Activated T-helper 17 cell treated with anti-CD3 and anti-CD28 coated beads, Interleukin-2, amount 50 U/mL, for 72 hours (primary cell): Measurements from ENCODE around the gene CNP. TPM values are rescaled to one million over a fixed set of nuclear protein-coding genes. Genes with fewer than 3 reads are reported as not detected.
A peak's percentile ranks its signal among the peaks of the same experiment; 100 is the strongest.

ENCODE experiments used
- ATAC-seq: fragments of 150-1000 bp; cut with Tn5 transposase; replicated peaks from 2 replicates; pipeline ENCODE4 v1.10.0; 2021; ENCODE audit warnings: mild to moderate bottlenecking, moderate library complexity
- H3K27ac Mint-ChIP-seq: one replicate; pipeline ENCODE4 v1.8.0; 2022; ENCODE audit warnings: mixed read lengths
- H3K27me3 Mint-ChIP-seq: one replicate; pipeline ENCODE4 v1.8.0; 2022; ENCODE audit warnings: mixed read lengths
- H3K36me3 Mint-ChIP-seq: one replicate; pipeline ENCODE4 v1.8.0; 2022; ENCODE audit warnings: low read depth, mild to moderate bottlenecking, mixed read lengths
- H3K4me1 Mint-ChIP-seq: one replicate; pipeline ENCODE4 v1.8.0; 2022; ENCODE audit warnings: mixed read lengths
- H3K4me3 Mint-ChIP-seq: one replicate; pipeline ENCODE4 v1.8.0; 2022; ENCODE audit warnings: mild to moderate bottlenecking, mixed read lengths
- H3K9me3 Mint-ChIP-seq: one replicate; pipeline ENCODE4 v1.8.0; 2022; ENCODE audit warnings: mixed read lengths
- total RNA-seq, 2 donors: library from RNA; stranded (reverse); gene quantifications; one replicate each; pipeline ENCODE4 v1.2.3, GENCODE V29; 2022

CNP gene
- total RNA-seq, 2 donors from 2014 or later, result 51.4 to 82.9 TPM

GRCh38 chr17:41974658-41975057 lies 8.1 kb downstream of the CNP start:
- Mint-ChIP-seq H3K36me3 (peaks cover 92% of the 10 kb centered on the region), H3K27me3 (no peaks in the 10 kb centered on the region), H3K9me3 (no peaks in the 10 kb centered on the region), H3K27ac (no peak overlapping the region), H3K4me3 (no peak overlapping the region), H3K4me1 (no peaks in the 10 kb centered on the region)
- no peak for ATAC-seq

GRCh38 chr17:41975099-41976083 lies 8.8 kb downstream of the CNP start:
- Mint-ChIP-seq H3K27ac (peak overlapping the region; percentile 52), H3K4me1 (no peaks in the 10 kb centered on the region), H3K36me3 (peaks cover 92% of the 10 kb centered on the region), H3K4me3 (no peak overlapping the region), H3K27me3 (no peaks in the 10 kb centered on the region), H3K9me3 (no peaks in the 10 kb centered on the region)
- ATAC-seq, result no peak

DNA sequence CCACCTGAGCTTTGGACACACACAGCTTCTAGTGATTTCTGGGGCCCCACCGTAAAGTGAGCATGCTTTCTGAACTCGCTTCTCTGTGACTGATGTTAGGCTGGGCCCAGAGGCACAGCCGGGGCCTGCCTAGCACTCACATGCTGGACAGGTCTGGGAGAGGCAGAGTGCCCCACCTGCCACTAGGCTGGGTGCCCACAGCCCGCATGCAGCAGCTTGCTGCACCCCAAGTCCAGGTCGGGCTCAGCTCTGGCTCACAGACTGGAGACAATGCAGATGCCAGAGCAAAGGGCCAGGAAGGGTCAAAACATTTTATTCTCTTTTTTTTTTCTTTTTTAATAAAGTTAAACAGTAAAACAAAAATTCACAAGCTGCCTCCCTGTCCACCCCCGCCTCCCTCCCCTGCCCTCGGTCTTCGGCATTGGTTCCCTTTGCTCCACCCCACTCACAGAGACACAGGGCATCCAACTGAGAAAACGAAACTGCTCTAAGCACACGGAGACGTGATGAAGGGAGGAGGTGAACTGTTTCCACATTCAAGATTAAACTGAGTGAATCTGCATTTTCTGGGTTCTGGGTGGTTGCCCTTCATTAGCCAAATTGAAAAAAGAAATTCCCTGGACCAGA lies 9.7 kb downstream of the CNP start:
- H3K36me3 Mint-ChIP-seq, result peaks cover 92% of the 10 kb centered on the region
- no peaks in the 10 kb centered on the region for H3K9me3 Mint-ChIP-seq
- H3K4me3 Mint-ChIP-seq, result no peak overlapping the region
- H3K27ac Mint-ChIP-seq, result peak overlapping the region; percentile 51
- no peaks in the 10 kb centered on the region for H3K4me1 Mint-ChIP-seq
- no peak for ATAC-seq
- H3K27me3 Mint-ChIP-seq, result no peaks in the 10 kb centered on the region

DNA sequence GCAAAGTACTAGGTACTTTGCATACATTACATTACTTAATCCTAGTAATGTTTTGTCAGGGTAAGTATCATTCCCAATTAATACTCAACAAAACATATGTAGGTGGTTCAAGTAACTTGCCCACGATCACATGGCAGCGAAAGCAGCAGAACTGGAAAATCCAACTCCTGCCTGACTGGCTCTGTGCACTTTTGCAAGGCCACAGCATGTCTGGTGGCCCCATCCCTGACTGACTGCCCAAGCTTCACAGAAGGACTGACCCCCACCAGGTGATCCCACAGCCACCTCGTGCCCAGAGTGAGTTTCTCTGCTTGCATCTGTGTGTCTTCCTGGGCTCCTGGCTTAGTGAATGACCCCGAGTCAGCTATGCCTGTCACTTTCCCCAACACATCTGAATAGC lies 11.4 kb downstream of the CNP start:
- H3K27me3 Mint-ChIP-seq, result no peaks in the 10 kb centered on the region
- no peak overlapping the region for H3K4me3 Mint-ChIP-seq
- no peaks in the 10 kb centered on the region for H3K9me3 Mint-ChIP-seq
- no peaks in the 10 kb centered on the region for H3K4me1 Mint-ChIP-seq
- H3K27ac Mint-ChIP-seq, result peak overlapping the region; percentile 68
- ATAC-seq, result no peak
- H3K36me3 Mint-ChIP-seq, result peaks cover 95% of the 10 kb centered on the region

DNA sequence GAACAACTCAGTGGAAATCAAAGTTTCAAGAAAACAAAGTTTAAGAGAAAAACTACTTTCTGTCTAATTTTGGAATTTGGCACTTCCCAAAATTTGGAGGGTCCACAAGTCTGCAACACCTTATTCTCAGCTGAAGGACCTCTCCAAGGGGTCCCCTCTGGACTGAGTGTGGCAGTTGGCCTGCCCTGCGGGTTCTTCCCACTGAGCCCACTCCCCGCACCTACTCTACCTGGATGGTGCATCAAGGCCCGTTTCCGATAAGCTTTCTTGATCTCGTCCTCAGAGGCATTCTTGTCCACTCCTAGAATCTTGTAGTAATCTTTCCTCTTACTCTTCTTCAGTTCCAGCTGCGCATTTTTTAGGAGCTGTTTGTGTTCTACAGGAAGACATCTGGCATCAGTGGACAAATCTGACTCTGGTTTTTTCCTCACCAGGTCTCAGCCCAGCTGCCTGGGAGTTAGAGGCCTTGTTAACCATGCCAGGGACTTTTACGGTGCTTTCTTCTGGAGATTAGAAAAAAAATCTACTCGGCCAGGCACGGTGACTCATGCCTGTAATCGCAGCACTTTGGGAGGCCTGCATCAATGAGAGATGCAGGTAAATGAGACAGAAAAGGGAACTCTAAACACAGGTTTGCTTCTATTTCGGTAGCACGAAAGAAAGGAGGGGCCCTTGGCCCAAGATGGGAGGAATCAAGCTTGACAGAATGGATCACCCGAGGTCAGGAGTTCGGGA lies 15.6 kb downstream of the CNP start:
- Mint-ChIP-seq H3K27ac (peak overlapping the region; percentile 24), H3K4me1 (no peaks in the 10 kb centered on the region), H3K36me3 (peaks cover 95% of the 10 kb centered on the region), H3K4me3 (no peak overlapping the region), H3K27me3 (no peaks in the 10 kb centered on the region), H3K9me3 (no peaks in the 10 kb centered on the region)
- ATAC-seq, result no peak

GRCh38 chr17:41984454-41984853 lies 17.9 kb downstream of the CNP start:
- Mint-ChIP-seq H3K36me3 (peaks cover 99% of the 10 kb centered on the region), H3K27me3 (no peaks in the 10 kb centered on the region), H3K4me3 (no peak overlapping the region), H3K27ac (no peak overlapping the region), H3K4me1 (no peaks in the 10 kb centered on the region), H3K9me3 (no peaks in the 10 kb centered on the region)
- ATAC-seq, result no peak

- Mint-ChIP-seq H3K27ac (no peak overlapping the region), H3K36me3 (peaks cover 100% of the 10 kb centered on the region), H3K27me3 (no peaks in the 10 kb centered on the region), H3K9me3 (no peaks in the 10 kb centered on the region), H3K4me1 (no peaks in the 10 kb centered on the region), H3K4me3 (no peak overlapping the region)
- no peak for ATAC-seq
Measured at GRCh38 chr17:41985919-41986318, 19.3 kb downstream of the CNP start.

- no peak for ATAC-seq
- Mint-ChIP-seq H3K27me3 (no peaks in the 10 kb centered on the region), H3K9me3 (no peaks in the 10 kb centered on the region), H3K4me3 (no peak overlapping the region), H3K27ac (peak overlapping the region; percentile 54), H3K36me3 (peaks cover 100% of the 10 kb centered on the region), H3K4me1 (no peaks in the 10 kb centered on the region)
Measured at GRCh38 chr17:41986634-41987033, 20.0 kb downstream of the CNP start.

DNA sequence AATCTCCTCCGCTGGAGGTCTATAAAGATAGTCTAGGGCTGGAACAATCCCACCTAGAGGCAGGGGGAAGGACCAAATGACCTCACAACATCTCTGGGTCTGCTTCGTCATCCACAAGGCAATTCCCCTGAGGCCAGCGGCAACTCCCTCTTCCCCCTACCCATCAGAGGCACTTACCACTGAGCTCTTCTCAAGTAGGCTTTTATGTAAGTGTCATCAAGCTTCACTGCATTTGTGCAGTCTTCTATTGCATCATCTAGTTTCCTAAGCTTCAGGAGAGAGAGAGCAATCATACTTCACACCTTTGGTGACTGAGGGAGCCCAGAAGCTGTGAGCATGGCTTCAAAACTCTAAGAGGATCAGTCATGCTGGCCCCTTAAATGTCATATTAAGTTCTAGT lies 21.0 kb downstream of the CNP start:
- no peak for ATAC-seq

GRCh38 chr17:41988418-41988817 lies 21.8 kb downstream of the CNP start:
- H3K27me3 Mint-ChIP-seq, result no peaks in the 10 kb centered on the region
- peaks cover 100% of the 10 kb centered on the region for H3K36me3 Mint-ChIP-seq
- no peak for ATAC-seq
- H3K9me3 Mint-ChIP-seq, result no peaks in the 10 kb centered on the region
- no peak overlapping the region for H3K4me3 Mint-ChIP-seq
- H3K27ac Mint-ChIP-seq, result peak overlapping the region; percentile 10
- no peaks in the 10 kb centered on the region for H3K4me1 Mint-ChIP-seq

More for the DNA sequence above, 21.0 kb downstream of the CNP start:
- Mint-ChIP-seq H3K4me3 (no peak overlapping the region), H3K27me3 (no peaks in the 10 kb centered on the region), H3K27ac (peak overlapping the region; percentile 34), H3K4me1 (no peaks in the 10 kb centered on the region), H3K9me3 (no peaks in the 10 kb centered on the region), H3K36me3 (peaks cover 100% of the 10 kb centered on the region)

DNA sequence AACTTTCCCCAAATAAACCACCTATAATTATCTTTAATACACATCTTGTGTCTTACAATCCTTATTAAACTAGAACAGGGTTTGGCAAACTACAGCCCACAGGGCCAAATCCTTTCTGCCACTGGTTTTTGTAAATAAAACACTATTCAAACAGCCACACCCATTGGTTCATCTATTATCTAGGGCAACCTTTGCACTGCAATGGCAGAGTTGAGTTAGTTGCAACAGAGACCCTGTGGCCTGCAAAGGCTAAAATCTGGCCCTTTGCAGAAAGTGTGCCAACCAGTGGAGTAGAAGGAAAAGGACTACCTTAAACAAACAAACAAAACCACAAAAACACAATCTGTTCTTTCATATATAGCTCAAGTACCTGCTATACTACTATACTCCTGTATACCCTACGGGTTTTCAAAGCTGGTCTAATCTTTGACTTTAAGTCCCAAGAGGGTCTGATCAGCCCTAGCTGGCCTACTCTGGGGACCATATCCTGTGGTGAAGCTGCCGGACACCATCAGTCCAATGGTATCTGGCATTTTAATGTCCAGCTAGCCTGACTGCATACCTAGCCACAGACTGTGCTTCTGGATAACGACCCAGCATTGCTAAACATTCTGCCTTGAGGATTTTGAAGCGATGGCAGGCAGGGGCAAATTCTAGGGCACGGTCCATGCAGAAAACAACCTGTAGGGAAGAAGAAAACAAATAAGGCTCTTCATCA lies 23.3 kb downstream of the CNP start:
- no peak for ATAC-seq
- Mint-ChIP-seq H3K27me3 (no peaks in the 10 kb centered on the region), H3K9me3 (no peaks in the 10 kb centered on the region), H3K4me1 (no peaks in the 10 kb centered on the region), H3K27ac (no peak overlapping the region), H3K4me3 (no peak overlapping the region), H3K36me3 (peaks cover 100% of the 10 kb centered on the region)

- Mint-ChIP-seq H3K27me3 (no peaks in the 10 kb centered on the region), H3K9me3 (no peaks in the 10 kb centered on the region), H3K27ac (peak overlapping the region; percentile 17), H3K36me3 (peaks cover 100% of the 10 kb centered on the region), H3K4me1 (peaks cover 12% of the 10 kb centered on the region), H3K4me3 (no peak overlapping the region)
- ATAC-seq, result no peak
Measured at GRCh38 chr17:41992576-41992975, 26.0 kb downstream of the CNP start.

- no peak for ATAC-seq
- Mint-ChIP-seq H3K27me3 (no peaks in the 10 kb centered on the region), H3K36me3 (peaks cover 100% of the 10 kb centered on the region), H3K9me3 (no peaks in the 10 kb centered on the region), H3K4me1 (peaks cover 12% of the 10 kb centered on the region), H3K27ac (peak overlapping the region; percentile 79), H3K4me3 (peak overlapping the region; percentile 10)
Measured at GRCh38 chr17:41996855-41997164, 30.2 kb downstream of the CNP start.

GRCh38 chr17:41998497-41998896 lies 31.9 kb downstream of the CNP start:
- H3K4me1 Mint-ChIP-seq, result peaks cover 12% of the 10 kb centered on the region
- H3K9me3 Mint-ChIP-seq, result no peaks in the 10 kb centered on the region
- H3K27me3 Mint-ChIP-seq, result no peaks in the 10 kb centered on the region
- peaks cover 100% of the 10 kb centered on the region for H3K36me3 Mint-ChIP-seq
- no peak overlapping the region for H3K27ac Mint-ChIP-seq
- ATAC-seq, result no peak
- H3K4me3 Mint-ChIP-seq, result no peak overlapping the region
